Measurements from ENCODE around the gene UEVLD. TPM values are rescaled to one million over a fixed set of nuclear protein-coding genes. Genes with fewer than 3 reads are reported as not detected.
"Not testable (repeated sequence)": the region's sequence is repeated elsewhere in the genome, so short reads cannot be mapped to it uniquely, and the experiment has no call there.

UEVLD gene
- total RNA-seq, 4 donors from 2014 or later = 11.8 to 37.3 (median 28.0) TPM

GRCh38 chr11:18599739-18600230, 11.3 kb upstream of the UEVLD start, which contains the start of gene MISFA:
MISFA (plus strand) TSS chr11:18599789; CDS start chr11:18599929, 140 bp downstream.
- no peak within 1 kb of the TSS for H3K27ac ChIP-seq
- no peak for TF ChIP-seq POLR2A (IDR thresholded peaks at IDR 0.05)
- TF ChIP-seq, protein P1, sequence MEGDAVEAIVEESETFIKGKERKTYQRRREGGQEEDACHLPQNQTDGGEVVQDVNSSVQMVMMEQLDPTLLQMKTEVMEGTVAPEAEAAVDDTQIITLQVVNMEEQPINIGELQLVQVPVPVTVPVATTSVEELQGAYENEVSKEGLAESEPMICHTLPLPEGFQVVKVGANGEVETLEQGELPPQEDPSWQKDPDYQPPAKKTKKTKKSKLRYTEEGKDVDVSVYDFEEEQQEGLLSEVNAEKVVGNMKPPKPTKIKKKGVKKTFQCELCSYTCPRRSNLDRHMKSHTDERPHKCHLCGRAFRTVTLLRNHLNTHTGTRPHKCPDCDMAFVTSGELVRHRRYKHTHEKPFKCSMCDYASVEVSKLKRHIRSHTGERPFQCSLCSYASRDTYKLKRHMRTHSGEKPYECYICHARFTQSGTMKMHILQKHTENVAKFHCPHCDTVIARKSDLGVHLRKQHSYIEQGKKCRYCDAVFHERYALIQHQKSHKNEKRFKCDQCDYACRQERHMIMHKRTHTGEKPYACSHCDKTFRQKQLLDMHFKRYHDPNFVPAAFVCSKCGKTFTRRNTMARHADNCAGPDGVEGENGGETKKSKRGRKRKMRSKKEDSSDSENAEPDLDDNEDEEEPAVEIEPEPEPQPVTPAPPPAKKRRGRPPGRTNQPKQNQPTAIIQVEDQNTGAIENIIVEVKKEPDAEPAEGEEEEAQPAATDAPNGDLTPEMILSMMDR (IDR thresholded peaks at IDR 0.05) = no peak
- no peak within 1 kb of the TSS for H3K4me3 ChIP-seq
- DNase-seq = no peak
- no peaks in the 10 kb centered on the region for H3K36me3 ChIP-seq
- no peaks in the 10 kb centered on the region for H3K9me3 ChIP-seq
- H3K27me3 ChIP-seq = no peaks in the 10 kb centered on the region
- H3K4me1 ChIP-seq = no peaks in the 10 kb centered on the region
- intact Hi-C loops (cut with DNase I; ENCODE audit: low total_unique reads) = no loop called here

DNA sequence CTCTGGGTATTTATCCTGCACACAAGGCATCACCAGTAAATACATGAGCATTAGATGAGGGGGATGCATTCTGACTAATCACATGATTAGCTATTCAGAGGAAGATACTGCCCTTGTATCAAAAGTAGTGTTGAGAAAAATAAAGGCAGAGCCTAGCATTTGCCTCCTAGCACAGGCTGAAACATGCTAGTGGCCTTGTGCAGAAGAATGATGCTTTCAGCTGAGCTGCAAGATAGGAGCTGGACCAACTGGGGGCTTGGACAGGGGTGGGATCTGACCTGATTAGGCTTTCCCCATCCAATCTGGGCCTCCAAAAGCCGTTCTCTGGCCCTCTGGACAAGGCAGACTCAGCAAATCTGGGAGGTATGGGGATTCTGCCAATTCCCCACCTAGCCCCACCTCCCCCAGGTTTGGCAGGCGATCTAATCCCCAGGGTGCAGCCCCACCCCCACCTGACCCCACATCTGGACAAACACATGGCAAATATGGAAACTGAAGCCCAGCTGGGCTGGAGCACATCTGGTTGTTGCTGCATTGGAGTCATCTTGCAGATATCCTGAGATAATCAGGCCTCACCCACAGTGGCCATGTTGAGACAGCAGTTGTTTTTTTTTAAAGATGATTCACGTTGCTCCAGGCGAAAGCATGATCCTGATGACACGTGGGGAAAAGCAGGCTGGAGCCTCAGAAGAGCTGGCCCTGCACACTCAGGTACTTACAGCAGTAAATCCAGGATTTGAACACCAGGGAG, 6.6 kb upstream of the UEVLD start:
- intact Hi-C loops (cut with DNase I; ENCODE audit: low total_unique reads) = no loop called here
- Histone ChIP-seq H3K9me3 (no peaks in the 10 kb centered on the region), H3K27me3 (no peaks in the 10 kb centered on the region), H3K4me3 (no peak overlapping the region), H3K4me1 (no peaks in the 10 kb centered on the region), H3K27ac (no peak overlapping the region), H3K36me3 (no peaks in the 10 kb centered on the region)
- TF ChIP-seq POLR2A (IDR thresholded peaks at IDR 0.05) = no peak
- TF ChIP-seq, protein P1 (IDR thresholded peaks at IDR 0.05) = no peak
- DNase-seq = no peak

DNA sequence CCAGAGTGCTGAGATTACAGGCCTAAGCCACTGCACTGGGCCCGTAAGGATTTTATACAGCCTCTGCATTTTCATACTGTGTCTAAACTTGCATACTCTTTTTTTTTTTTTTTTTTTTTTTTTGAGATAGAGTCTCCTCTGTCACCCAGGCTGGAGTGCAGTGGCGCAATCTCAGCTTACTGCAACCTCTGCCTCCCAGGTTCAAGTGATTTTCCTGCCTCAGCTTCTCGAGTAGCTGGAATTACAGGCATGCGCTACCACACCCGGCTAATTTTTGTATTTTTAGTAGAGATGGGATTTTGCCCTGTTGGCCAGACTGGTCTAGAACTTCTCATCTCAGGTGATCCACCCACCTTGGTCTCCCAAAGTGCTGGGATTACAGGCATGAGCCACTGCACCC, 5.6 kb upstream of the UEVLD start:
- H3K27ac ChIP-seq; H3K9me3 ChIP-seq; intact Hi-C loops (cut with DNase I; ENCODE audit: low total_unique reads); H3K36me3 ChIP-seq; DNase-seq; H3K4me3 ChIP-seq; H3K27me3 ChIP-seq; H3K4me1 ChIP-seq: not testable (repeated sequence)

DNA sequence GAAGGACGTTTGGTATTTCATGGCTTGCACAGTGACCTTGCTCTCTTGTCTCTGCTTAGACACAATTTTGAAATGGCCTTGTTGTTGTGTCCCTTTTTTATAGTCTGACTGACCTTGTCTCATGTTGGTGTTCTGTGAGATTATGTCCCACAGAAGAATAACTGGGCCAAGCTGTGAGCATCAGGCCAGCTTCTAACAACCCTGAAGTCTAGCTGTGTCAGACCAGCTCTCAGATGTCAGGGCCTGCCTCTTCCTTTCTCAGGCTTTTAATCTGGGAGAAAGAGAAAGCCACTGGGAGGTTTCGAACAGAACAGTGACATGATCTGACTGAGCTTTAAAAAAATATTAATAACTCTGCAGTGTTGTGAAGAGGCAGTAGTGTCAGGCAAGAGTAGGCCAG, 2.0 kb upstream of the UEVLD start:
- Histone ChIP-seq H3K27ac (no peak overlapping the region), H3K4me3 (no peak overlapping the region), H3K4me1 (no peaks in the 10 kb centered on the region), H3K36me3 (no peaks in the 10 kb centered on the region), H3K9me3 (no peaks in the 10 kb centered on the region), H3K27me3 (no peaks in the 10 kb centered on the region)
- no peak for DNase-seq
- intact Hi-C loops (cut with DNase I; ENCODE audit: low total_unique reads) = no loop called here
- no peak for TF ChIP-seq POLR2A (IDR thresholded peaks at IDR 0.05)
- TF ChIP-seq, protein P1 (IDR thresholded peaks at IDR 0.05) = no peak

DNA sequence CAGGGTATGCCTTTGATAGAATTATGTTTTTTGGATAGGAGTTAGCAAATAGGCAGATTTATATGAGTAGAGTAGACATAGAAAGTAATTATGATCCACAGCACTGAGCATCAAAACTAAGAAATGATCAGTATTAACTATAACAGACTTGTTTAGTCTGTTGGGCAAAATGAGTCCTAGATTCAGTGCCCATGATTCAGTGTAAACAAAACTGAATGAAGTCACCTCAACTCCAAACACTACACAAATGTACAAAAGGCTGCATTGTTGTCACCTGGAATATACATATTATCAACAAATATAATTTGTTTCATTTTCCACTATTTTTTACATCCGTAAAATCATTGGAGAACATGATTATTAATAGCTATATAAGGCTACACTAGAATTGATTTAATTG, 6.7 kb downstream of the UEVLD start:
- intact Hi-C loops (cut with DNase I; ENCODE audit: low total_unique reads) = no loop called here
- H3K4me1 ChIP-seq = no peaks in the 10 kb centered on the region
- H3K27me3 ChIP-seq = no peaks in the 10 kb centered on the region
- no peak overlapping the region for H3K4me3 ChIP-seq
- H3K9me3 ChIP-seq = no peaks in the 10 kb centered on the region
- DNase-seq = no peak
- no peak overlapping the region for H3K27ac ChIP-seq
- no peaks in the 10 kb centered on the region for H3K36me3 ChIP-seq
- TF ChIP-seq, protein P1 (IDR thresholded peaks at IDR 0.05) = no peak
- no peak for TF ChIP-seq POLR2A (IDR thresholded peaks at IDR 0.05)
